Measurements from ENCODE around the gene MELK. TPM values are rescaled to one million over a fixed set of nuclear protein-coding genes. Genes with fewer than 3 reads are reported as not detected.

Gene MELK
- total and polyA plus RNA-seq, 12 donors = 0.15 to 3.1 (median 0.28) TPM; not detected in 4

DNA sequence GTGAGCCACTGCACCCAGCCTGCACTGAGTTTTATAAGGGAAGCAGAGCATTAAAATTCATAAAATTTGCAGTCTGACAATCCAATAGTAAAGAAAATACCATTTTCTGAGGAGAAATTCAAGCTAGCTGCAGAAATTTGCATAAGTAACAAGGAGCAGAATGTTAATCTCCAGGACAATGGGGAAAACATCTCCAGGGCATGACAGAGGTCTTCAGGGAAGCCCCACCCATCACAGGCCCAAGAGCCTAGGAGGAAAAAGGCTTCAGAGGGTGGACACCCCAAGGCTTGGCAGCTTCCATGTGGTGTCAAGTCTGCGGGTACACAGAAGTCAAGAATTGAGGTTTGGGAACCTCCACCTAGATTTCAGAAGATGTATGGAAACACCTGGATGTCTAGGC lies 37.6 kb upstream of the MELK start:
- ATAC-seq = no peak
- 97 to 100% methylated on average over 1 of the region's 1 CpG for WGBS, 2 donors

DNA sequence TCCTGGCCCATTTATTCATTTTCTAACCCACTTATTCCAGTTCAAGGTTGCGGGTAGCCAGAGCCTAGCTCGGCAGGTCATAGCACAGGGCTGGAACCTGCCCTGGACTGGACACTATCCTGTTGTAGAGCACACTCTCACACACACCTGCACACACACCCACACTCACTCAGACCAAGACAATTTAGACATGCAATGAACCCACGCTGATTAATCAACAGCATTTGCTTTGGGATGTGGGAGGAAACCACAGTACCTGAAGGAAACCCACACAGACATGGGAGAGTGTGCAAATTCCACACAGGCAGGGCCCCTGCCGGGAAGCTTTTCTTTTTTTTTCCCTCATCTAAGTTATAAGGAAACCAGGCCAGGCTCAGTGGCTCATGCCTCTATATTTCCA lies 34.8 kb upstream of the MELK start:
- H3K9me3 ChIP-seq = no peaks in the 10 kb centered on the region
- no peaks in the 10 kb centered on the region for H3K27me3 ChIP-seq
- intact Hi-C loops (cut with DNase I) = no loop called here
- H3K4me1 ChIP-seq = no peaks in the 10 kb centered on the region
- no peak for ATAC-seq
- H3K4me3 ChIP-seq = no peak overlapping the region
- WGBS, 2 donors = 87 to 91% methylated on average over 4 of the region's 4 CpGs
- no peak for DNase-seq
- TF ChIP-seq, protein P1, sequence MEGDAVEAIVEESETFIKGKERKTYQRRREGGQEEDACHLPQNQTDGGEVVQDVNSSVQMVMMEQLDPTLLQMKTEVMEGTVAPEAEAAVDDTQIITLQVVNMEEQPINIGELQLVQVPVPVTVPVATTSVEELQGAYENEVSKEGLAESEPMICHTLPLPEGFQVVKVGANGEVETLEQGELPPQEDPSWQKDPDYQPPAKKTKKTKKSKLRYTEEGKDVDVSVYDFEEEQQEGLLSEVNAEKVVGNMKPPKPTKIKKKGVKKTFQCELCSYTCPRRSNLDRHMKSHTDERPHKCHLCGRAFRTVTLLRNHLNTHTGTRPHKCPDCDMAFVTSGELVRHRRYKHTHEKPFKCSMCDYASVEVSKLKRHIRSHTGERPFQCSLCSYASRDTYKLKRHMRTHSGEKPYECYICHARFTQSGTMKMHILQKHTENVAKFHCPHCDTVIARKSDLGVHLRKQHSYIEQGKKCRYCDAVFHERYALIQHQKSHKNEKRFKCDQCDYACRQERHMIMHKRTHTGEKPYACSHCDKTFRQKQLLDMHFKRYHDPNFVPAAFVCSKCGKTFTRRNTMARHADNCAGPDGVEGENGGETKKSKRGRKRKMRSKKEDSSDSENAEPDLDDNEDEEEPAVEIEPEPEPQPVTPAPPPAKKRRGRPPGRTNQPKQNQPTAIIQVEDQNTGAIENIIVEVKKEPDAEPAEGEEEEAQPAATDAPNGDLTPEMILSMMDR (IDR thresholded peaks at IDR 0.05) = no peak
- H3K27ac ChIP-seq = no peak overlapping the region
- H3K36me3 ChIP-seq = no peaks in the 10 kb centered on the region

More for the DNA sequence above, 37.6 kb upstream of the MELK start:
- Histone ChIP-seq H3K36me3 (no peaks in the 10 kb centered on the region), H3K27me3 (no peaks in the 10 kb centered on the region), H3K4me3 (no peak overlapping the region), H3K27ac (no peak overlapping the region), H3K9me3 (no peaks in the 10 kb centered on the region), H3K4me1 (no peaks in the 10 kb centered on the region)
- intact Hi-C loops (cut with DNase I) = no loop called here
- TF ChIP-seq, protein P1 (IDR thresholded peaks at IDR 0.05) = no peak
- DNase-seq = no peak

DNA sequence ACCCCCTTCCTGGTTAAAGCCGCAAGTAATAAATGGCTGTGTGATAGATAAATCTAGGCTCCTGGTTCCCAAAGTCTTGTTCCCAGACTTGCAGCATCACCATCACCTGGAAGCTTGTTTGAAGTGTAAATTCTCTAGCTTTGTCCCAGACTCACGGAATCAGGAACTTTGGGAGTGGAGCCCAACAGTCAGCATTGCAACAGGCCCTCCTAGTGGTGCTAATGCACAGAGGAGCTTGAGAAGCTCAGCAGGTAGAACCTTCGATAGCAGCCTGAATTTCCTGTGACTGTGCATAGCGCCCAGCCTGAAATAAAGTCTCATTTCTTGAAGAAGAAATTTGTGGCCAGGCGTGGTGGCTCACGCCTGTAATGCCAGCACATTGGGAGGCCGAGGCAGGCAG lies 30.3 kb upstream of the MELK start:
- 87 to 92% methylated on average over 7 of the region's 7 CpGs for WGBS, 2 donors
- intact Hi-C loops (cut with DNase I) = loop anchor here in 2 of 10 donors (10.0 kb wide), 2 partner anchors 88 to 98 kb away; no protein-coding TSS in a partner anchor
- TF ChIP-seq, protein P1 (IDR thresholded peaks at IDR 0.05) = no peak
- H3K4me3 ChIP-seq = no peak overlapping the region
- no peak for DNase-seq
- ATAC-seq = no peak
- H3K4me1 ChIP-seq = no peaks in the 10 kb centered on the region
- H3K27me3 ChIP-seq = peaks cover 0 to 7% (median 0%) of the 10 kb centered on the region in 7 donors
- H3K27ac ChIP-seq = no peak overlapping the region
- H3K9me3 ChIP-seq = no peaks in the 10 kb centered on the region
- no peaks in the 10 kb centered on the region for H3K36me3 ChIP-seq

DNA sequence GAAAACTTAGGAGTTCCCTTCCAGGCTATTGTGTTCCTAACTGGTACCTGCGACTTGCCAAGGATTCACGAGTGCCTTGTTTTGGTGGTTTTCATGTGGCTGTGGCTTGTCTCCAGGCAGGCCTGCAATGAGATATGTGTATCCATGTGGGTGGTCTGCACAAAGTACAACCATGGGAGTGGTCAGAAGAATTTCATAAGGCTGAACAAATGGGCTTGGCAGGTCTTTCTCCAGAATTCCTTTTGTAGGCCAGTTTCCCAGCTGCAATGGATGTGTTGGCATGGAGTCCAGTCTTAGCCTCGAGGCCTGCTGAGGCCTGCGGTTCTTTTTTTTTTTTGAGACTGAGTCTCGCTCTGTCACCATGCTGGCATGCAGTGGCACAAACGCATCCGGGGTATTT lies 28.8 kb upstream of the MELK start:
- TF ChIP-seq, protein P1 (IDR thresholded peaks at IDR 0.05) = no peak
- no peaks in the 10 kb centered on the region for H3K9me3 ChIP-seq
- no peak overlapping the region for H3K27ac ChIP-seq
- H3K4me1 ChIP-seq = no peaks in the 10 kb centered on the region
- peaks cover 0 to 7% (median 0%) of the 10 kb centered on the region in 7 donors for H3K27me3 ChIP-seq
- intact Hi-C loops (cut with DNase I) = loop anchor here in 2 of 10 donors (10.0 kb wide), 2 partner anchors 89 to 99 kb away; no protein-coding TSS in a partner anchor
- no peaks in the 10 kb centered on the region for H3K36me3 ChIP-seq
- 71 to 88% methylated on average over 7 of the region's 7 CpGs for WGBS, 2 donors
- ATAC-seq (peak in 3 of 8 donors; percentile 35 to 65 (median 58)), DNase-seq (no peak)
- no peak overlapping the region for H3K4me3 ChIP-seq

All from heart right ventricle (tissue), 16 donors.